HEK293T (cell line): ENCODE data around the gene MYH3.

Source experiments
- ARNT ChIP-seq: fragments of 450-650 bp; IDR thresholded peaks from 2 replicates; pipeline ENCODE4 v1.6.1; 2017; ENCODE audit warnings: mild to moderate bottlenecking
- CTBP1 ChIP-seq: fragments of 450-650 bp; IDR thresholded peaks from 2 replicates; pipeline ENCODE4 v1.6.1; 2016; ENCODE audit warnings: borderline replicate concordance
- FOXK2 ChIP-seq: fragments of 450-650 bp; IDR thresholded peaks from 2 replicates; pipeline ENCODE4 v1.6.1; 2016; ENCODE audit warnings: mild to moderate bottlenecking
- FOXM1 ChIP-seq: fragments of 450-650 bp; IDR thresholded peaks from 2 replicates; pipeline ENCODE4 v1.6.1; 2017; ENCODE audit warnings: mild to moderate bottlenecking, borderline replicate concordance
- LEF1 ChIP-seq: fragments of 450-650 bp; IDR thresholded peaks from 2 replicates; pipeline ENCODE4 v1.6.1; 2017; ENCODE audit warnings: mild to moderate bottlenecking, borderline replicate concordance
- SP1 ChIP-seq: fragments of 450-650 bp; IDR thresholded peaks from 2 replicates; pipeline ENCODE4 v1.6.1; 2017
- SUZ12 ChIP-seq: fragments of 450-650 bp; IDR thresholded peaks from 2 replicates; pipeline ENCODE4 v1.6.1; 2016; ENCODE audit warnings: mild to moderate bottlenecking
- TARDBP ChIP-seq: fragments of 450-650 bp; IDR thresholded peaks from 2 replicates; pipeline ENCODE4 v1.6.1; 2016
- TF ChIP-seq, protein P1 (sequence below): fragments of 450-650 bp; IDR thresholded peaks from 2 replicates; pipeline ENCODE4 v1.6.1; 2016

GRCh38 chr17:10608244-10608643 lies 48.9 kb downstream of the MYH3 start:
- TF ChIP-seq CTBP1 (no peak), ARNT (no peak), TARDBP (no peak), FOXM1 (no peak), LEF1 (no peak), SP1 (no peak), SUZ12 (no peak), FOXK2 (no peak)
- TF ChIP-seq, protein P1, sequence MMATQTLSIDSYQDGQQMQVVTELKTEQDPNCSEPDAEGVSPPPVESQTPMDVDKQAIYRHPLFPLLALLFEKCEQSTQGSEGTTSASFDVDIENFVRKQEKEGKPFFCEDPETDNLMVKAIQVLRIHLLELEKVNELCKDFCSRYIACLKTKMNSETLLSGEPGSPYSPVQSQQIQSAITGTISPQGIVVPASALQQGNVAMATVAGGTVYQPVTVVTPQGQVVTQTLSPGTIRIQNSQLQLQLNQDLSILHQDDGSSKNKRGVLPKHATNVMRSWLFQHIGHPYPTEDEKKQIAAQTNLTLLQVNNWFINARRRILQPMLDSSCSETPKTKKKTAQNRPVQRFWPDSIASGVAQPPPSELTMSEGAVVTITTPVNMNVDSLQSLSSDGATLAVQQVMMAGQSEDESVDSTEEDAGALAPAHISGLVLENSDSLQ: no peak
